GM19193 (cell line): ENCODE data around the gene BRAF.

Experiments
- POLR2A ChIP-seq: IDR thresholded peaks from 4 replicates; pipeline ENCODE4 v1.6.1; 2011; ENCODE audit not compliant: insufficient read depth, insufficient read length; ENCODE audit errors: extremely low read depth

Gene BRAF

DNA sequence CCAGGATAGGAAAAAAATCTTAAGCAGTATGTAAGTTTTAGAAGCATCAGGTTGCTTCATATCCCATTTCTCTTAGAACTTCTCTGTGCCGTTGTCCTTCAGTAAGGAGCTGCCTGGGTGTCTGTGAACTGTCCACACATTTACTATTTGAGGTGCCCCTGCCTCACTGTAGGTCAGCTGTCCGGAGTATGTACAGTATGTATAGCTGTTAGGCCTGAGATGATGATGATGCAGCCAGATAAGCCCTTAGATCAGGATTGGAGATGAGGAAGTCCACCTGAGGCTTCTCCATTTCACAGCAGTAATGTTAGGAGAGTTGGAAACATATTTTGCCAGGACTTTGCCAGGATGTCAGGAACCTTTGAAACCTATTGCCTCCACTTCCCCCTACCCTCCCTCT is 220.5 kb downstream of the BRAF start:
- TF ChIP-seq POLR2A, result no peak

GRCh38 chr7:140702774-140703173 is 222.0 kb downstream of the BRAF start:
- TF ChIP-seq POLR2A, result no peak

- no peak for TF ChIP-seq POLR2A
Observed at GRCh38 chr7:140698477-140698876, 226.3 kb downstream of the BRAF start.

DNA sequence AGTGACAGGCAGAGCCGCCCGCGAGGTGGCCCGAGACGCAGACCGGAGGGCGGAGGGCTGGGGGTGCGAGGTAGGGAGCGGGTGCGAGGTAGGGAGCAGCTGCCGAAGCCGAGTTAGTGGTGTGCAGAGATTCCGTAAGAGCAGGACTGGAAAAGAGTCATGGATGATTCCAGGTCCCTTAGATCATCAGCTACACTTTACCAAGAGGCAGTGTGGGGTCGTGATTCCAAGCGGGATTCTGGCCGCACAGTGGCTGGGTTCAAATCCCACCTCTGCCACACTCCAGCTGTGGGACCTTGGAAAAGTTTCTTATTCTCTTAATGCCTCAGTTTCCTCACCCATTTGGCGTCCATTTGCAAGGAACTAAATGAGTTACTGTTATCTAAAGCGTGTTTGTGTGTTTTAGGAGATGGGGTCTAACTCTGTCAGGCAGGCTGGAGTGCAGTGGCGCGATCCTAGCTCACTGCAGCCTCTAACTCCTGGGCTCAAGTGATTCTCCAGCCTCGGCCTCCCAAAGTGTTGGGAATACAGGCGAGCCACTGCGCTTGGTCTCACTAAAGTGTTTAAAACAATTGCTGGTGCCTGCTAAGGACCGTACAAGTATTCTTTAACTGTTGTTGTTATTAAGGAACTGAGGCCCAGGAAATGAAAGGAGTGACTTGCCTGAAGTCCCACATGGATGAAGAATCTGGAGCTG is 227.1 kb downstream of the BRAF start:
- TF ChIP-seq POLR2A, result no peak

DNA sequence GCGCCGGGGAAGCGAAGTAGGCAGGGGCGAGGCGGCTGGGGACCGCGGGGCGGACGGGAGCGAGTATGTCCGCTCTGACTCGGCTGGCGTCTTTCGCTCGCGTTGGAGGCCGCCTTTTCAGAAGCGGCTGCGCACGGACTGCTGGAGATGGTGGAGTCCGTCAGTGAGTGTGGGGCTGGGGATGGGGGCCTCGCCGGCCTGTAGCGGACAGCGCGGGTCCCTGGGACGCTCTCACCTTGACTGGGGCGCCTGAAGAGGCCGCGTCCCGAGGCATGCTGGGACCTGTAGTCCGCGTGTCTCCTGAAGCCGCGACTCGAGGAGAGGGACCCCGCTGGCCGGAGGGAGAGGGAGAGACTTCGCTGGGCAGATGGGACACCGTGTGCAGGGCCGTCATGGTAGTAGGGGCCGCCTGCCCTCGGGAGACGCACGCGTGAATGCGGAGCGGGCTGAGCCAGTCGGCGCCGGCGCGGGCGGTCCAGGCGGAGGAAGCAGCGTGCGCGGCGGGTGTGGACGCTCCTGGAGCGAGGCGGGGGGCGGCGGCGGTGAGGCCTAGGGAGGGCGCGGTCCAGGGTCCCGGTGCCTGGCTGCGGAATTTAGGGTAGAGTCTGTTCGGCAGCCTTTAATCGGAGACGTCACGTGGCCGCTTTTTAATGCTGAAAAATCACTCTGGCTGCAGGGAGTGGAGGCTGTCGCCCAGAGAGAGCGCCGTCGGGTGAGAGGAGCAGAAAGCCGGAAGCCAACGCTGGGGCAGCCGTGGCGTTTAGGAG is 227.9 kb downstream of the BRAF start, which contains the start of gene NDUFB2:
TSS of gene NDUFB2 (plus strand) at position 29 of the 767 bp plus-strand sequence. CDS start at position 66, 37 bp downstream.
- TF ChIP-seq POLR2A, result peak; percentile 81

DNA sequence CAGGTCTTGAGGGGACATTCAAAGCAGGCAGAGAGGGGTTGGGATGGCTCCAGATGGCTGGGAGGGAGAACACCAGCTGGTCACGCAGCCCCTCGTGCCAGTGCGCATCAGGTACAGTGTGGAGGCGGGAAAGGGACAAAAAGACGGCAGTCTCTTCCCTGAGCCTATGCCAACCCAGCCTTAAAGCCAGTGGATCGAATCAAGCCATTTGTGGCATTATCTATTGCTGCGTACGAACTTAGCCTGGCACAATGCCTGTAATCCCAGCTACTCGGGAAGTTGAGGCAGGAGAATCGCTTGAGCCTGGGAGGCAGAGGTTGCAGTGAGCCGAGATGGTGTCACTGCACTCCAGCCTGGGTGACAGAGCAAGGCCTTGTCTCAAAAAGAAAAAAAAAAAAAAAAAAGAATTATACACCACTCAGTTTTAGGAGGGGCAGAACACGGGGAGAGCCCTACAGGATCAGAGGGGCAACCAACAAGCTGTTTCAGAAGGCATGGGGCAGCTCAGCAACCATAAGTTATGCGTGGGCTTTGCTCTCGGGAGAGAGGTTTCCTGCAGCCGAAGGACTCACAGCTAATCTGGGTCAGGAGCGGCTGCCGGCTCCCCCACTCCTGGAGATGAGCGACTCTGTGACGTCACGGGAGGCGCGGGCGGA is 228.6 kb downstream of the BRAF start:
- TF ChIP-seq POLR2A, result no peak

DNA sequence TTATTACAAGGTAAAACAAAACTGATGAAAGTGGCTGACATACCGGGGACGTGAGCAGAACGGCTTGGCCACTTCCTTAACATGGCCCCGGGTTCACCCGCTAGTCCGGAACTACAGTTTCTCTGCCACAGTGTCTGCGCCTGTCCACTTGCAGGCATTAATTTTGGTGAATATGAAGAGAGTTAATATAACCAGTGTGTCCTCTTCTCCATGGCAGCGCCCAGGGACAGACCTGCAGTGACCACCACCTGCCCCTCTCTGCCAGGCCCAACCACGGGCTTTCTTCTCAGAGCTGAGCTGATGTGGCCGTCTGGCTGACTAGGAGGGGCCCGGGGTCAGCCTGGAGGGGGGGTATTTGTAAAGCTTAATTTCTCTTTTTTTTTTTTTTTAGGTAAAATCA is 229.3 kb downstream of the BRAF start:
- no peak for TF ChIP-seq POLR2A

- TF ChIP-seq POLR2A, result no peak
Observed at GRCh38 chr7:140694592-140694991, 230.1 kb downstream of the BRAF start.

DNA sequence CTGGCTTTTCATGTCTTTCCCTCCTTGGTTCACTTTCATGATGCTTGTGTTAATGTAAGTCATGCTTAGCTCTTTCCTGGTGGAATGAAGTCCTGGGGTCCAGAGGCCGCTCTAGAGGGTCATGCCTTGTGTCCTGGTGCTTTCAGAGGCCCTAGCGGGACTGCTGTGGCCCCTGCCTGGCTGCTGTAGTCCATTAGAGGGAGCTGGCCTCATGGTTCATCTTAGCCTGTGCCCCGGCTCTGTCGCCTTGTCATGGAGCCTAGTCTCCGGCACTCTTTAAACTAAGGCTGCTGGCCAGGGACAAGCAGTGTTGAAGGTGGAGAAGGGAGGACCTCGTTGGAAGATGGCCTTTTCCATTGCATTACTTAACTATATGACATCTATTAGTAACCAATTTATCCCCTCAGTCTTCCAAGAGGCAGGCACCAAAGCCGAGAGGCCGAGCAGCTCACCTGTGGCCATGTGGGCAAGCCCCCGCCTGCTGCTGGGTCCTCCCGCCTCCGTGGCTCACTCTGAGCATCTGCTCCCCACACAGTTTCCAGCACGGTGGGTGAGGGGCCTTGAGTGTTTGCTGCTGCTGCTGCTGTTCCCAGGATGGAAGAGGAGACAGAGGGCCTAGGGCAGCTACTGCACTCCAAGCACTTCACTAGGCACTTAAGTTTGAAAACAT is 233.2 kb downstream of the BRAF start:
- no peak for TF ChIP-seq POLR2A

GRCh38 chr7:140689199-140690152 is 235.3 kb downstream of the BRAF start:
- no peak for TF ChIP-seq POLR2A

DNA sequence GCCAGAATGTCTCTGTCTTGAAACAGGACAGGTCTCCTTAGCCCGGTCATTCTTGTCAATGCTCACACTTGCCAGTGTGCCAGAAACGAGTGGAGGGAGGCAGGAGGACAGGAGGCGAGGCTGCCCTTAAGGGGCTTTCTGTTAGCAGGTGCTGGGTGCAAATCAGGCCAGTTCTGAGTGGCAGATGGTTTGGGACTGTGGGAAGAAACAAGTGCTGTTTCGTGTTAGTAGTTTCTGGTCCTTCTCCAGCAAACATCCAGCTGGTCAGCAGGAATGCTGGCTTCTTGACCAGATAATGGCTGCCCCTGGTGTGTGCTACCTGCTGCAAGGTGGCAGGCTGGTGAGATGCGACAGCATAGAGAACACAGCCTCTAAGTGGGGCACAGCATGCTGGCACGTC is 236.4 kb downstream of the BRAF start:
- no peak for TF ChIP-seq POLR2A

DNA sequence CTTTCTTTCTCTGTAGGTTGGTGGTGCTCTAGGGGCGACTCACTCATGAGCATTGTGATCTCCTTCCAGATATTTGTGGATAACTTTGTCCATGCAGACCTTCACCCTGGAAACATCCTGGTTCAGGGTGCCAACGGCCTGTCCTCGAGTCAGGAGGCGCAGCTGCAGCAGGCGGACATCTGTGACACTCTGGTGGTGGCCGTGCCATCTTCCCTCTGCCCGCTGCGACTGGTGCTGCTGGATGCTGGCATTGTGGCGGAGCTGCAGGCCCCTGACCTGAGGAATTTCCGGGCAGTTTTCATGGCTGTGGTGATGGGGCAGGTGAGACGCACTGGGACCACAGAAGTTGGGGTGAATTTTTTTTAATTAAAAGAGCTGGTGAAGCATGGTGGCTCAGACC is 237.8 kb downstream of the BRAF start:
- TF ChIP-seq POLR2A, result no peak

- no peak for TF ChIP-seq POLR2A
Observed at GRCh38 chr7:140685407-140686087, 239.2 kb downstream of the BRAF start.
